Activated CD4-positive, alpha-beta T cell treated with anti-CD3 and anti-CD28 coated beads for 36 hours (primary cell): ENCODE measurements around the gene ACTN4. TPM values are rescaled to one million over a fixed set of nuclear protein-coding genes. Genes with fewer than 3 reads are reported as not detected.

Source experiments
- ATAC-seq: fragments of 200-7000 bp; cut with Tn5 transposase; one replicate; pipeline ENCODE4 v1.10.0; 2021; ENCODE audit warnings: mild to moderate bottlenecking, moderate library complexity
- CTCF ChIA-PET: fragments of 350-600 bp; sonication (Branson Sonifier 250); formaldehyde crosslinking; loops from one replicate; lab custom pipeline; 2021; ENCODE audit warnings: antibody characterized with exemption; lab: Charles Lee
- POLR2A ChIA-PET: fragments of 350-600 bp; sonication (Branson Sonifier 250); formaldehyde crosslinking; loops from one replicate; lab custom pipeline; 2021; ENCODE audit warnings: antibody characterized with exemption, inconsistent platforms; lab: Charles Lee
- DNase-seq: peaks from one replicate; pipeline ENCODE4 v3.0.0-alpha.2; 2020
- H3K27ac Mint-ChIP-seq: one replicate; pipeline ENCODE4 v1.8.0; 2021; ENCODE audit warnings: mixed read lengths
- H3K27me3 Mint-ChIP-seq: one replicate; pipeline ENCODE4 v1.8.0; 2021; ENCODE audit warnings: mixed read lengths
- H3K36me3 Mint-ChIP-seq: one replicate; pipeline ENCODE4 v1.8.0; 2021; ENCODE audit warnings: low read depth, mixed read lengths
- H3K4me1 Mint-ChIP-seq: one replicate; pipeline ENCODE4 v1.8.0; 2021; ENCODE audit warnings: mixed read lengths
- H3K4me3 Mint-ChIP-seq: one replicate; pipeline ENCODE4 v1.8.0; 2021; ENCODE audit warnings: mild to moderate bottlenecking, moderate library complexity, mixed read lengths
- H3K9me3 Mint-ChIP-seq: one replicate; pipeline ENCODE4 v1.8.0; 2021; ENCODE audit warnings: low read depth, mixed read lengths
- intact Hi-C, 2 experiments: fragments of 100-400 bp; cut with DNase I in 1 of 2; cut with micrococcal nuclease in 1 of 2; formaldehyde crosslinking; loops; one replicate each; pipeline versions ENCODE4 v1.14.2 to v1.15.1; 2022 to 2024; cut with DNase I, micrococcal nuclease
- total RNA-seq, 2 experiments: library from RNA; stranded (reverse); gene quantifications; one replicate each; pipeline ENCODE4 v1.2.3, GENCODE V29; 2021

ACTN4 gene
- total RNA-seq, 2 experiments from 2014 or later: 181 to 182 TPM

GRCh38 chr19:38706792-38707511 is 59.5 kb downstream of the ACTN4 start:
- POLR2A ChIA-PET: no interaction called here
- Mint-ChIP-seq H3K27me3 (no peaks in the 10 kb centered on the region), H3K27ac (no peak overlapping the region), H3K4me1 (no peaks in the 10 kb centered on the region), H3K9me3 (no peaks in the 10 kb centered on the region), H3K36me3 (peaks cover 27% of the 10 kb centered on the region), H3K4me3 (no peak overlapping the region)
- DNase-seq (no peak), ATAC-seq (no peak)
- CTCF ChIA-PET: no interaction called here
- intact Hi-C loops: no loop called here

- Mint-ChIP-seq H3K36me3 (peaks cover 27% of the 10 kb centered on the region), H3K27ac (no peak overlapping the region), H3K9me3 (no peaks in the 10 kb centered on the region), H3K27me3 (no peaks in the 10 kb centered on the region), H3K4me1 (no peaks in the 10 kb centered on the region), H3K4me3 (no peak overlapping the region)
- POLR2A ChIA-PET: no interaction called here
- DNase-seq (no peak), ATAC-seq (no peak)
- CTCF ChIA-PET: no interaction called here
- intact Hi-C loops: no loop called here
These were observed 60.2 kb downstream of the ACTN4 start for GRCh38 chr19:38707512-38708114.

- intact Hi-C loops: no loop called here
- Mint-ChIP-seq H3K27ac (no peak overlapping the region), H3K4me3 (no peak overlapping the region), H3K27me3 (no peaks in the 10 kb centered on the region), H3K9me3 (no peaks in the 10 kb centered on the region), H3K36me3 (peaks cover 27% of the 10 kb centered on the region), H3K4me1 (no peaks in the 10 kb centered on the region)
- ChIA-PET CTCF (no interaction called here), POLR2A (no interaction called here)
- ATAC-seq (no peak), DNase-seq (no peak)
These were observed 61.1 kb downstream of the ACTN4 start for GRCh38 chr19:38708413-38709024.

DNA sequence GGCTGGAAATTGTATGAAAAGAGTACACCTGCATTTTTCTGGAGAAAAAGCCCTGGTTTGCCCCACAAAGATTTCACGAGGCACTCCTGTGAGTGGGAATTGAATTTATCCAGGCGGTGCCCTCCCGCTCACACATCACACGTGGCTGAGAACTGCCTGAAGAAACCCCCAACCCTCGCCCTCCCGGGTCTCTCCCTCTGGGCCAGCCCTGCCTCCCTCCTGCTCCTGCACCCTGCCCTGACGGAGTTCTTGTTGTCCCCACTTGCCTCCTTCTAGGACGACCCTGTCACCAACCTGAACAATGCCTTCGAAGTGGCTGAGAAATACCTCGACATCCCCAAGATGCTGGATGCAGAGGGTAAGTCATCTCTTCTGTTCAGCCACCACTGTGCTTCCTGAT is 61.7 kb downstream of the ACTN4 start:
- DNase-seq (no peak), ATAC-seq (no peak)
- Mint-ChIP-seq H3K9me3 (no peaks in the 10 kb centered on the region), H3K27me3 (no peaks in the 10 kb centered on the region), H3K4me3 (no peak overlapping the region), H3K27ac (no peak overlapping the region), H3K36me3 (peaks cover 27% of the 10 kb centered on the region), H3K4me1 (no peaks in the 10 kb centered on the region)
- ChIA-PET POLR2A (no interaction called here), CTCF (no interaction called here)
- intact Hi-C loops: no loop called here

- POLR2A ChIA-PET: no interaction called here
- H3K4me3 Mint-ChIP-seq: no peak overlapping the region
- ATAC-seq (no peak), DNase-seq (no peak)
- no peak overlapping the region for H3K27ac Mint-ChIP-seq
- no peaks in the 10 kb centered on the region for H3K27me3 Mint-ChIP-seq
- no peaks in the 10 kb centered on the region for H3K4me1 Mint-ChIP-seq
- H3K9me3 Mint-ChIP-seq: no peaks in the 10 kb centered on the region
- intact Hi-C loops: no loop called here
- peaks cover 24% of the 10 kb centered on the region for H3K36me3 Mint-ChIP-seq
- CTCF ChIA-PET: no interaction called here
These were observed 62.4 kb downstream of the ACTN4 start for GRCh38 chr19:38709671-38710415.

- CTCF ChIA-PET: interaction anchor here (0.6 kb wide), 1 partner anchor 1718 kb away, joined by 3 read pairs; no protein-coding TSS in a partner anchor
- H3K36me3 Mint-ChIP-seq: peaks cover 24% of the 10 kb centered on the region
- ATAC-seq: no peak
- H3K27ac Mint-ChIP-seq: no peak overlapping the region
- no peak for DNase-seq
- POLR2A ChIA-PET: no interaction called here
- no peaks in the 10 kb centered on the region for H3K27me3 Mint-ChIP-seq
- no peaks in the 10 kb centered on the region for H3K4me1 Mint-ChIP-seq
- intact Hi-C loops: no loop called here
- H3K4me3 Mint-ChIP-seq: no peak overlapping the region
- H3K9me3 Mint-ChIP-seq: no peaks in the 10 kb centered on the region
These were observed 62.9 kb downstream of the ACTN4 start for GRCh38 chr19:38710416-38710702.

DNA sequence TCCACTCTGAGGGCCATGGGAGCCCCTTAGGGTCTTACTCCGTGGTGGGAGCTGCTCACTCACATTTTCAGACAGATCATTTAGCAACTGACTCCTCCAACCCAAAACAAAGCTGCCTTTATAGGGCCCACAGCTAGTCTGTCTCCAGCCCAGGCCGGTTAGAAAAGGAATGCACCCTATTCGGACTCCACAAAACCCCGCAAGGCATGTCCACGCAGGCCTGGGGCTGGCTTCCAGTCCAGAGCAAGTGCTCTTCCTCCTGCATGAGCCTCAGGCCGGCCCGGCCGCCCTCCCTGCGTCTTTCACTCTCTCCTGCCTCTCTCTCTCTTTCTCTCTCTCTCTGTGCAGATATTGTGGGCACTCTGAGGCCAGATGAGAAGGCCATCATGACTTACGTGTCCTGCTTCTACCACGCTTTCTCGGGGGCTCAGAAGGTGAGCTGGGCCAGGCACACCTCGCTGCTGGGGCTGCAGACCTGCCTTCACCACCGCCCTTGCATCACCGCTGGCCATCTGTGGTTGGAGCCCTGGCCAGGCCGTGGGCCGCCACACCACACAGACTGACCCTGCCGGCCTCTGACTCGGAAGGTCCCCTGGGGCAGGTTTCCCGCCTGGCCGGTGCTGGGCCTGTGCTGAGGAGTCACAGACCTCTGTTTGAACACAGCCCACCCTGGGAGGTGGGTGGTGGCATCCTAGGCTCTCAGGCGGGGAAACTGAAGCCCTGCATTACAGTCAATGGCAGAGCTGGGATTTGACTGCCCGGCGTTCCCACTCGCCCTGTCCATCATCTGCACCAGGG is 63.7 kb downstream of the ACTN4 start:
- H3K36me3 Mint-ChIP-seq: peaks cover 20% of the 10 kb centered on the region
- no peaks in the 10 kb centered on the region for H3K27me3 Mint-ChIP-seq
- no peaks in the 10 kb centered on the region for H3K9me3 Mint-ChIP-seq
- no peak for DNase-seq
- H3K4me3 Mint-ChIP-seq: no peak overlapping the region
- CTCF ChIA-PET: interaction anchor here (0.6 kb wide), 1 partner anchor 1717 kb away, joined by 3 read pairs; no protein-coding TSS in a partner anchor
- H3K4me1 Mint-ChIP-seq: no peaks in the 10 kb centered on the region
- POLR2A ChIA-PET: no interaction called here
- H3K27ac Mint-ChIP-seq: no peak overlapping the region
- no peak for ATAC-seq
- intact Hi-C loops: no loop called here

- peaks cover 16% of the 10 kb centered on the region for H3K36me3 Mint-ChIP-seq
- ChIA-PET POLR2A (no interaction called here), CTCF (interaction anchor here (0.6 to 1.0 kb wide), 2 partner anchors 30 to 103 kb away, joined by 3 read pairs; no protein-coding TSS in a partner anchor)
- no peaks in the 10 kb centered on the region for H3K9me3 Mint-ChIP-seq
- intact Hi-C loops: no loop called here
- no peak overlapping the region for H3K27ac Mint-ChIP-seq
- H3K4me1 Mint-ChIP-seq: no peaks in the 10 kb centered on the region
- no peak for DNase-seq
- H3K4me3 Mint-ChIP-seq: no peak overlapping the region
- no peaks in the 10 kb centered on the region for H3K27me3 Mint-ChIP-seq
- ATAC-seq: no peak
These were observed 64.3 kb downstream of the ACTN4 start for GRCh38 chr19:38711726-38712153.

DNA sequence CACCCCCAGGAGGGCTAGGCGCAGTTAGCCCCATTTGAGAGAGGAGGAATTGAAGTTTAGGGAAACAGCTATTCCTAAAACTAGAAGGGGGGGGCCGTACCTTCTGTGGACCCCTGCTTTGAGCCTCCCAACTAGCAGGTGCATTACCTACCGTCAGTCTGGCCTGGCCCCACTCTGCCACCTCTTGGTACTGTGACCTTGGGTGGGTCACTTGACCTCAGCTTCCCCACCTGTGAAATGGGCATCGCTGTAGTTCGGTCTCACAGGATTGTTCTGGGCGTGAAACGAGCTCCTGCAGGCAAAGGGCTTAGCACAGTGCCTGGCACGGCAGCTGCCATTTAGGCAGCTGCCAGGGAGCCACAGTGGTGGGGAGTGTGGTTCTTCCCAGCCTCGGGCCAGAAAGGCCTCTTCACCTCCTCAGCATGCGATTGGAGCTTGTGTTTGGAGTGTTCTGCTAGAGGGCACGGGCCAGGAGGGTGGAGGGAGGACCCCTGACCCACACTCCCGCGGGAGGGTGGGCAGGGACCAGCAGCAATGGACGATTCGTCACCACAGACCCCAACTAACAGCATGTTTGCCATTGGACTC is 64.8 kb downstream of the ACTN4 start:
- Mint-ChIP-seq H3K4me1 (no peaks in the 10 kb centered on the region), H3K27me3 (no peaks in the 10 kb centered on the region), H3K9me3 (no peaks in the 10 kb centered on the region), H3K36me3 (peaks cover 14% of the 10 kb centered on the region), H3K27ac (no peak overlapping the region), H3K4me3 (no peak overlapping the region)
- CTCF ChIA-PET: interaction anchor here (0.6 to 1.0 kb wide), 2 partner anchors 30 to 103 kb away, joined by 3 read pairs; no protein-coding TSS in a partner anchor
- intact Hi-C loops: no loop called here
- ATAC-seq (no peak), DNase-seq (no peak)
- POLR2A ChIA-PET: no interaction called here

DNA sequence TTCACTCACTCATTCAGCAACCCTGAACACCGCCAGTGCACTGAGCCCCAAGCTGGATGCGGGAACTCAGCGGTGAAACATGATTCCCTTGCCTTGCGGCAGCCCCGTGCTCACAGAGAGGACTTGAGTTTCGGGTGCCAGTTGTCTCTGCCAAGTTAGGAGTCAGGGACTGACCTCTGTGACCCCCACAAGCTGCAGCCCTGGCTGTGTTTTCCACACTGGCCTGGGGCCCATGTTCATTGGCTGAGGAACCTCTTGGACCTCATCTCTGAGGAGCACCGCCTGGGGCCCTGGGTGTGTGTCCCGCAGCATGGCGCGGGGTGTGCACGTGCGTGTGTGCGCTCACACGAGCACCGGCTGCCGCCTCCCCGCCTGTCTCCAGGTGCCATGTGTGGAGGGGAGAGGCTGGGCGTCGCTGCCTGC is 65.8 kb downstream of the ACTN4 start:
- Mint-ChIP-seq H3K36me3 (peaks cover 12% of the 10 kb centered on the region), H3K4me3 (no peak overlapping the region), H3K27ac (no peak overlapping the region), H3K9me3 (no peaks in the 10 kb centered on the region), H3K4me1 (no peaks in the 10 kb centered on the region), H3K27me3 (no peaks in the 10 kb centered on the region)
- intact Hi-C loops: no loop called here
- no peak for ATAC-seq
- ChIA-PET CTCF (no interaction called here), POLR2A (no interaction called here)
- DNase-seq: no peak

GRCh38 chr19:38713865-38714264 is 66.4 kb downstream of the ACTN4 start:
- DNase-seq (no peak), ATAC-seq (no peak)
- Mint-ChIP-seq H3K27me3 (no peaks in the 10 kb centered on the region), H3K27ac (no peak overlapping the region), H3K36me3 (peaks cover 9% of the 10 kb centered on the region), H3K4me1 (no peaks in the 10 kb centered on the region), H3K9me3 (no peaks in the 10 kb centered on the region), H3K4me3 (no peak overlapping the region)
- intact Hi-C loops: no loop called here
- ChIA-PET CTCF (no interaction called here), POLR2A (no interaction called here)
